ENCODE measurements around the gene SCAPER.
"Not testable (repeated sequence)": the region's sequence is repeated elsewhere in the genome, so short reads cannot be mapped to it uniquely, and the experiment has no call there.

The SCAPER gene

GRCh38 chr15:76335307-76336253, 569.6 kb downstream of the SCAPER start:
- ATAC-seq = no peak

- no peak for ATAC-seq
Measured at GRCh38 chr15:76334438-76335306, 570.5 kb downstream of the SCAPER start.

GRCh38 chr15:76333720-76334437, 571.3 kb downstream of the SCAPER start:
- ATAC-seq = peak in 1 of 2 donors; percentile 6

GRCh38 chr15:76333309-76333708, 571.8 kb downstream of the SCAPER start:
- no peak for ATAC-seq

- no peak for ATAC-seq
Measured at GRCh38 chr15:76332796-76333195, 572.3 kb downstream of the SCAPER start.

- ATAC-seq = no peak
Measured at GRCh38 chr15:76330080-76330680, 575.0 kb downstream of the SCAPER start.

GRCh38 chr15:76328958-76329357, 576.2 kb downstream of the SCAPER start:
- no peak for ATAC-seq

- ATAC-seq = no peak
Measured at GRCh38 chr15:76328106-76328696, 576.9 kb downstream of the SCAPER start.

GRCh38 chr15:76327191-76328105, 577.7 kb downstream of the SCAPER start:
- ATAC-seq = no peak

- no peak for ATAC-seq
Measured at GRCh38 chr15:76325704-76326103, 579.4 kb downstream of the SCAPER start.

GRCh38 chr15:76324066-76324465, 581.1 kb downstream of the SCAPER start:
- ATAC-seq = no peak

GRCh38 chr15:76321602-76322001, 583.5 kb downstream of the SCAPER start:
- no peak for ATAC-seq

- ATAC-seq = no peak
Measured at GRCh38 chr15:76321171-76321570, 584.0 kb downstream of the SCAPER start.

- ATAC-seq = no peak
Measured at GRCh38 chr15:76320012-76320411, 585.1 kb downstream of the SCAPER start.

- no peak for ATAC-seq
Measured at GRCh38 chr15:76313731-76314130, 591.4 kb downstream of the SCAPER start.

- ATAC-seq = not testable (repeated sequence)
Measured at GRCh38 chr15:76313175-76313567, 592.0 kb downstream of the SCAPER start.

- no peak for ATAC-seq
Measured at GRCh38 chr15:76312540-76313174, 592.5 kb downstream of the SCAPER start.

- peak; percentile 98 to 99 for ATAC-seq
Measured at GRCh38 chr15:76311100-76311953, 593.8 kb downstream of the SCAPER start, which contains the start of gene ETFA. Gene ETFA, minus strand, starts transcription at chr15:76311469. Its CDS starts 81 bp downstream, at chr15:76311388.

- ATAC-seq = no peak
Measured at GRCh38 chr15:76310475-76311099, 594.6 kb downstream of the SCAPER start.

Data from activated CD4-positive, CD25-positive, alpha-beta regulatory T cell treated with anti-CD3 and anti-CD28 coated beads, Interleukin-2, amount 50 U/mL, for 24 hours (primary cell).